ENCODE data around the gene AUTS2.

DNA sequence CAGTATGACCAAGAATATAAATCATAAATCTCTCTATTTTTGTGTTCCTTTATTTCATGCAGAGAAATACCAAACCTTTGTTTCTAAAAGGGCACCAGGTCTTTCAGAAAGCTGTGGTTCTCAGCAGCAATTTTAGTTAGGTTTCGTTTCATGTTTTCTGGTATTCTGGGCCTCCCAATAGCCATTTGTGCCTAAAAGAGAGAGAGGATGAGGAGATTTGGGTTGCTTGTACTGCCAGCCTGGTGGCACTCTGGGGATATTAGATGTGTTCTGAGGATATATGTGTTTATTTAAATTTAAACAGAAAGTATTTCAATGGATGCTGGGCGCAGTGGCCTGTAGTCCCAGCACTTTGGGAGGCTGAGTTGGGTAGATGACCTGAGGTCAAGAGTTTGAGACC lies 471.7 kb downstream of the AUTS2 start:
- TF ChIP-seq, protein P1, sequence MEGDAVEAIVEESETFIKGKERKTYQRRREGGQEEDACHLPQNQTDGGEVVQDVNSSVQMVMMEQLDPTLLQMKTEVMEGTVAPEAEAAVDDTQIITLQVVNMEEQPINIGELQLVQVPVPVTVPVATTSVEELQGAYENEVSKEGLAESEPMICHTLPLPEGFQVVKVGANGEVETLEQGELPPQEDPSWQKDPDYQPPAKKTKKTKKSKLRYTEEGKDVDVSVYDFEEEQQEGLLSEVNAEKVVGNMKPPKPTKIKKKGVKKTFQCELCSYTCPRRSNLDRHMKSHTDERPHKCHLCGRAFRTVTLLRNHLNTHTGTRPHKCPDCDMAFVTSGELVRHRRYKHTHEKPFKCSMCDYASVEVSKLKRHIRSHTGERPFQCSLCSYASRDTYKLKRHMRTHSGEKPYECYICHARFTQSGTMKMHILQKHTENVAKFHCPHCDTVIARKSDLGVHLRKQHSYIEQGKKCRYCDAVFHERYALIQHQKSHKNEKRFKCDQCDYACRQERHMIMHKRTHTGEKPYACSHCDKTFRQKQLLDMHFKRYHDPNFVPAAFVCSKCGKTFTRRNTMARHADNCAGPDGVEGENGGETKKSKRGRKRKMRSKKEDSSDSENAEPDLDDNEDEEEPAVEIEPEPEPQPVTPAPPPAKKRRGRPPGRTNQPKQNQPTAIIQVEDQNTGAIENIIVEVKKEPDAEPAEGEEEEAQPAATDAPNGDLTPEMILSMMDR (conservative IDR thresholded peaks at IDR 0.05; ENCODE audit: low read depth in 2 of 2): no peak
- TF ChIP-seq EZH2 (IDR thresholded peaks at IDR 0.05; ENCODE audit: low read depth, unreplicated experiment) (no peak), STAT1 (IDR thresholded peaks at IDR 0.05; ENCODE audit: unreplicated experiment) (no peak), POLR2AphosphoS5 (IDR thresholded peaks at IDR 0.05; ENCODE audit: low read depth) (no peak), CREB1 (CRISPR knock-in tag; IDR thresholded peaks at IDR 0.05; ENCODE audit: low read depth) (no peak), JUNB (IDR thresholded peaks at IDR 0.05; ENCODE audit: unreplicated experiment) (no peak)

Measured in GM23338 (cell line).